SK-N-SH (cell line): Measurements from ENCODE around the gene ESYT3. TPM values are rescaled to one million over a fixed set of nuclear protein-coding genes. Genes with fewer than 3 reads are reported as not detected.

ENCODE experiments used
- CTCF ChIA-PET: fragments of 300-600, 350-600 bp; formaldehyde crosslinking; extraction: SDS; loops from one replicate; lab custom pipeline; 2021; lab: Yijun Ruan, JAX
- POLR2A ChIA-PET: fragments of 350-600 bp; sonication (Branson Sonifier 250); formaldehyde crosslinking; extraction: SDS; loops from one replicate; lab custom pipeline; 2020; ENCODE audit warnings: antibody characterized with exemption, inconsistent platforms; lab: Yijun Ruan, JAX
- DNase-seq: peaks from one replicate; pipeline ENCODE4 v3.0.0; 2012
- H2AFZ ChIP-seq: fragments of 200-600 bp; sonication (generic); 2 replicates; pipeline ENCODE4 v1.8.1; 2016; ENCODE audit warnings: antibody characterized with exemption, mild to moderate bottlenecking, low read depth
- H3F3A ChIP-seq: fragments of 200-600 bp; sonication (generic); replicated peaks from 2 replicates; pipeline ENCODE3; 2016; ENCODE audit warnings: antibody characterized with exemption, mild to moderate bottlenecking; ENCODE audit not compliant: insufficient read depth
- H3K27ac ChIP-seq, 2 experiments: fragments of 200-500 bp in 1 of 2; fragments of 200-600 bp in 1 of 2; sonication (Bioruptor generic) in 1 of 2; sonication (generic), shearing (Covaris generic) in 1 of 2; 2 replicates each; pipeline versions ENCODE4 v1.5.1 to v1.6.1; 2014 to 2016; ENCODE audit warnings: low read depth in 2 of 2, inconsistent platforms in 1 of 2, low read length in 1 of 2, mild to moderate bottlenecking in 1 of 2, mixed read lengths in 1 of 2
- H3K27me3 ChIP-seq: fragments of 200-600 bp; sonication (generic), shearing (Covaris generic); 2 replicates; pipeline ENCODE4 v1.6.1; 2016; ENCODE audit warnings: mixed run types; ENCODE audit not compliant: insufficient read depth
- H3K36me3 ChIP-seq, 2 experiments: fragments of 200-500 bp in 1 of 2; fragments of 200-600 bp in 1 of 2; sonication (Bioruptor generic) in 1 of 2; sonication (generic) in 1 of 2; replicated peaks in 1 of 2; 2 replicates each; pipeline versions ENCODE3 to v1.5.1; 2014 to 2016; ENCODE audit warnings: low read length in 1 of 2, mild to moderate bottlenecking in 1 of 2; ENCODE audit not compliant: insufficient read depth in 2 of 2, control insufficient read depth in 1 of 2
- H3K4me1 ChIP-seq, 2 experiments: fragments of 200-500 bp in 1 of 2; fragments of 200-600 bp in 1 of 2; sonication (Bioruptor generic) in 1 of 2; sonication (generic), shearing (Covaris generic) in 1 of 2; 2 replicates each; pipeline versions ENCODE4 v1.5.1 to v1.6.1; 2014 to 2016; ENCODE audit warnings: low read depth in 1 of 2, low read length in 1 of 2, mixed run types in 1 of 2; ENCODE audit not compliant: insufficient read depth in 2 of 2, control insufficient read depth in 1 of 2
- H3K4me2 ChIP-seq: fragments of 200-600 bp; sonication (generic), shearing (Covaris generic); 2 replicates; pipeline ENCODE4 v1.6.1; 2017; ENCODE audit warnings: mixed run types
- H3K4me3 ChIP-seq, 2 experiments: fragments of 200-500 bp in 1 of 2; fragments of 200-600 bp in 1 of 2; sonication (Bioruptor generic) in 1 of 2; sonication (generic), shearing (Covaris generic) in 1 of 2; 2 replicates each; pipeline versions ENCODE4 v1.5.1 to v1.8.1; 2014 to 2016; ENCODE audit warnings: low read depth in 2 of 2, inconsistent platforms in 1 of 2, low read length in 1 of 2, mild to moderate bottlenecking in 1 of 2, mixed read lengths in 1 of 2, moderate library complexity in 1 of 2
- H3K79me2 ChIP-seq: fragments of 200-600 bp; sonication (generic); 2 replicates; pipeline ENCODE4 v1.8.1; 2017; ENCODE audit warnings: mild to moderate bottlenecking; ENCODE audit not compliant: insufficient read depth
- H3K9ac ChIP-seq: fragments of 200-600 bp; sonication (generic); 2 replicates; pipeline ENCODE4 v1.6.1; 2017; ENCODE audit warnings: mixed run types
- H3K9me2 ChIP-seq: fragments of 200-600 bp; sonication (generic); 2 replicates; pipeline ENCODE4 v1.6.1; 2017; ENCODE audit warnings: mixed run types
- H3K9me3 ChIP-seq: fragments of 200-600 bp; sonication (generic); 2 replicates; pipeline ENCODE4 v1.6.1; 2017; ENCODE audit warnings: mixed run types, mild to moderate bottlenecking, moderate library complexity
- H4K20me1 ChIP-seq: fragments of 200-600 bp; sonication (generic); 2 replicates; pipeline ENCODE4 v1.6.1; 2017; ENCODE audit warnings: mild to moderate bottlenecking, mixed run types; ENCODE audit not compliant: insufficient read depth
- ELF1 ChIP-seq: IDR thresholded peaks from 2 replicates; pipeline ENCODE4 v1.4.0; 2012
- FOSL2 ChIP-seq: IDR thresholded peaks from 2 replicates; pipeline ENCODE4 v1.4.0; 2012; ENCODE audit warnings: low read depth, mild to moderate bottlenecking, moderate library complexity, borderline replicate concordance
- GABPA ChIP-seq: IDR thresholded peaks from 2 replicates; pipeline ENCODE4 v1.4.0; 2012; ENCODE audit warnings: low read depth, mild to moderate bottlenecking
- MEF2A ChIP-seq: IDR thresholded peaks from 2 replicates; pipeline ENCODE4 v1.4.0; 2012; ENCODE audit warnings: low read depth, borderline replicate concordance
- NRF1 ChIP-seq: IDR thresholded peaks from 2 replicates; pipeline ENCODE4 v1.6.1; 2012; ENCODE audit warnings: low read depth, mild to moderate bottlenecking, low read length
- SMC3 ChIP-seq: IDR thresholded peaks from 2 replicates; pipeline ENCODE4 v1.6.1; 2012; ENCODE audit warnings: low read depth, low read length, improper control_type of control experiment
- TEAD4 ChIP-seq: IDR thresholded peaks from 2 replicates; pipeline ENCODE4 v1.4.0; 2012; ENCODE audit warnings: mild to moderate bottlenecking, borderline replicate concordance; ENCODE audit not compliant: insufficient read depth
- YY1 ChIP-seq: IDR thresholded peaks from 2 replicates; pipeline ENCODE4 v1.4.0; 2012; ENCODE audit warnings: low read depth, mild to moderate bottlenecking
- WGBS: methylation state at CpG from one replicate; pipeline ENCODE4 v1.1.6; 2017; ENCODE audit warnings: low lambda C conversion rate; 5-methylcytosine and 5-hydroxymethylcytosine counted together
- polyA plus RNA-seq, 3 experiments: library from polyadenylated mRNA; depleted of rRNA; stranded (reverse); fragments of >200 nt; gene quantifications; 2 replicates each; pipeline ENCODE4 v1.2.3, GENCODE V29; 2012
- TF ChIP-seq, protein P1 (sequence below): fragments of 200-600 bp; sonication (generic); IDR thresholded peaks from 2 replicates; pipeline ENCODE4 v1.6.1; 2017; ENCODE audit warnings: antibody characterized with exemption, mild to moderate bottlenecking, moderate library complexity
- TF ChIP-seq, protein P2 (sequence below): IDR thresholded peaks from 2 replicates; pipeline ENCODE4; 2012
- TF ChIP-seq, protein P3 (sequence below): IDR thresholded peaks from 2 replicates; pipeline ENCODE4 v1.4.0; 2012; ENCODE audit warnings: low read depth

Gene ESYT3
- polyA plus RNA-seq, 1 of the 3 experiments (the other 2 are of a cell fraction) = 0.33 TPM

DNA sequence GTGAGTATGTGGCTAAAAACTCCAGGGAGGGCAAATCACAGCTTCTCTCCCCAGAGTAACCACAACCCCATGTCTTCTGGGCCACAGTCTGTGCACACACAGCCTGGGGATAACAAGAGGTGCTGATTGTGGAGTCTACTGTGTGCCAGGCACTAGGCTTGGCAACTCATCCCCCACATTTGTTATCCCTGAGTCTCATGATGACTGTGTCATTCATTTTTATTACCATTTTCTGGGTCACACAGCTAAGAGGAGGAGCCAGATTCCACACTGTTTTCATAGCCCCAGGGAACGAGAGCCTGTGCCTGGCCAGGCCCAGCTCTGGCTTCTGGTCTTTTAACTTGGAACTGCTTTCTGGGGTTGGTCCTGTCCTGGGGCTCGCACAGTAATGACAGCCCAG, 34.5 kb downstream of the ESYT3 start:
- H4K20me1 ChIP-seq = no peaks in the 10 kb centered on the region
- H3K9me2 ChIP-seq = no peaks in the 10 kb centered on the region
- no peaks in the 10 kb centered on the region for H3K79me2 ChIP-seq
- CTCF ChIA-PET = interaction anchor here (1.1 to 4.1 kb wide), 6 partner anchors 9 to 455 kb away, joined by 3 to 25 read pairs (median 4); no protein-coding TSS in a partner anchor
- no peak overlapping the region for H3K9ac ChIP-seq
- H3K4me1 ChIP-seq = peaks cover 0 to 5% of the 10 kb centered on the region in 2 experiments; a peak in 1 of 4 replicates
- no peaks in the 10 kb centered on the region for H3K36me3 ChIP-seq
- no peak overlapping the region for H3K4me3 ChIP-seq
- DNase-seq = no peak
- peaks cover 4% of the 10 kb centered on the region for H3F3A ChIP-seq
- no peaks in the 10 kb centered on the region for H3K9me3 ChIP-seq
- POLR2A ChIA-PET = no interaction called here
- TF ChIP-seq, protein P1, sequence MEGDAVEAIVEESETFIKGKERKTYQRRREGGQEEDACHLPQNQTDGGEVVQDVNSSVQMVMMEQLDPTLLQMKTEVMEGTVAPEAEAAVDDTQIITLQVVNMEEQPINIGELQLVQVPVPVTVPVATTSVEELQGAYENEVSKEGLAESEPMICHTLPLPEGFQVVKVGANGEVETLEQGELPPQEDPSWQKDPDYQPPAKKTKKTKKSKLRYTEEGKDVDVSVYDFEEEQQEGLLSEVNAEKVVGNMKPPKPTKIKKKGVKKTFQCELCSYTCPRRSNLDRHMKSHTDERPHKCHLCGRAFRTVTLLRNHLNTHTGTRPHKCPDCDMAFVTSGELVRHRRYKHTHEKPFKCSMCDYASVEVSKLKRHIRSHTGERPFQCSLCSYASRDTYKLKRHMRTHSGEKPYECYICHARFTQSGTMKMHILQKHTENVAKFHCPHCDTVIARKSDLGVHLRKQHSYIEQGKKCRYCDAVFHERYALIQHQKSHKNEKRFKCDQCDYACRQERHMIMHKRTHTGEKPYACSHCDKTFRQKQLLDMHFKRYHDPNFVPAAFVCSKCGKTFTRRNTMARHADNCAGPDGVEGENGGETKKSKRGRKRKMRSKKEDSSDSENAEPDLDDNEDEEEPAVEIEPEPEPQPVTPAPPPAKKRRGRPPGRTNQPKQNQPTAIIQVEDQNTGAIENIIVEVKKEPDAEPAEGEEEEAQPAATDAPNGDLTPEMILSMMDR = no peak
- TF ChIP-seq SMC3 (no peak), GABPA (no peak), YY1 (no peak), ELF1 (no peak), NRF1 (no peak), FOSL2 (no peak), TEAD4 (no peak), MEF2A (no peak)
- TF ChIP-seq, protein P2, sequence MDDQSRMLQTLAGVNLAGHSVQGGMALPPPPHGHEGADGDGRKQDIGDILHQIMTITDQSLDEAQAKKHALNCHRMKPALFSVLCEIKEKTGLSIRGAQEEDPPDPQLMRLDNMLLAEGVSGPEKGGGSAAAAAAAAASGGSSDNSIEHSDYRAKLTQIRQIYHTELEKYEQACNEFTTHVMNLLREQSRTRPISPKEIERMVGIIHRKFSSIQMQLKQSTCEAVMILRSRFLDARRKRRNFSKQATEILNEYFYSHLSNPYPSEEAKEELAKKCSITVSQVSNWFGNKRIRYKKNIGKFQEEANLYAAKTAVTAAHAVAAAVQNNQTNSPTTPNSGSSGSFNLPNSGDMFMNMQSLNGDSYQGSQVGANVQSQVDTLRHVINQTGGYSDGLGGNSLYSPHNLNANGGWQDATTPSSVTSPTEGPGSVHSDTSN = no peak
- TF ChIP-seq, protein P3, sequence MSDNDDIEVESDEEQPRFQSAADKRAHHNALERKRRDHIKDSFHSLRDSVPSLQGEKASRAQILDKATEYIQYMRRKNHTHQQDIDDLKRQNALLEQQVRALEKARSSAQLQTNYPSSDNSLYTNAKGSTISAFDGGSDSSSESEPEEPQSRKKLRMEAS = no peak
- H3K27ac ChIP-seq = no peak overlapping the region
- no peak overlapping the region for H3K4me2 ChIP-seq
- WGBS = 71% methylated on average over 1 of the region's 2 CpGs
- no peak overlapping the region for H2AFZ ChIP-seq
- H3K27me3 ChIP-seq = no peaks in the 10 kb centered on the region

DNA sequence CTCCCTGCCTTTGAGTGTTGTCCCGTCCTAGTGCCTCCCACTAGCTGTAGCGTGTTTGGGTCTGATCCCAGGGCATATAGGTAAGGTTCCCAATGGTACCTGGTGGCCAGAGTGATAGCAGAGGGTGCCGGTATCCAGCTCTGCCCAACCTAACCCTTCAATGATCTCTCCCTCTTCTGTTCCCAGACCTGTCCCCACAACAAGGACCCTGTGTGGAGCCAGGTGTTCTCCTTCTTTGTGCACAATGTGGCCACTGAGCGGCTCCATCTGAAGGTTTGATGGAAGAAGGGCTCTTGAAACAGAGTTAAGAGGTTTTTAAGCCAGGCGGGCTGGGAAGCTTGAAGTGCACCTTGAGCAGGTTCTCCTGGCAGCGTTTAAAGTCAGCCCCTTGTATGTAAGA, 35.5 kb downstream of the ESYT3 start:
- no peaks in the 10 kb centered on the region for H3K79me2 ChIP-seq
- POLR2A ChIA-PET = no interaction called here
- no peaks in the 10 kb centered on the region for H4K20me1 ChIP-seq
- no peaks in the 10 kb centered on the region for H3K9me3 ChIP-seq
- H3K4me2 ChIP-seq = no peak overlapping the region
- peaks cover 4% of the 10 kb centered on the region for H3F3A ChIP-seq
- no peak overlapping the region for H2AFZ ChIP-seq
- CTCF ChIA-PET = interaction anchor here (0.8 to 4.1 kb wide), 7 partner anchors 9 to 454 kb away, joined by 3 to 25 read pairs (median 4); no protein-coding TSS in a partner anchor
- H3K9ac ChIP-seq = no peak overlapping the region
- no peak overlapping the region for H3K4me3 ChIP-seq
- no peaks in the 10 kb centered on the region for H3K9me2 ChIP-seq
- no peaks in the 10 kb centered on the region for H3K36me3 ChIP-seq
- DNase-seq = no peak
- H3K27ac ChIP-seq = no peak overlapping the region
- TF ChIP-seq, protein P1 = no peak
- no peaks in the 10 kb centered on the region for H3K27me3 ChIP-seq
- H3K4me1 ChIP-seq = peaks cover 0 to 5% of the 10 kb centered on the region in 2 experiments; a peak in 1 of 4 replicates
- 64% methylated on average over 5 of the region's 6 CpGs for WGBS
